Measurements from ENCODE around the gene HIF3A. TPM values are rescaled to one million over a fixed set of nuclear protein-coding genes. Genes with fewer than 3 reads are reported as not detected.
A peak's percentile ranks its signal among the peaks of the same experiment; 100 is the strongest.

Gene HIF3A
- total RNA-seq, 1 experiment from 2014 or later = 5.2 TPM

DNA sequence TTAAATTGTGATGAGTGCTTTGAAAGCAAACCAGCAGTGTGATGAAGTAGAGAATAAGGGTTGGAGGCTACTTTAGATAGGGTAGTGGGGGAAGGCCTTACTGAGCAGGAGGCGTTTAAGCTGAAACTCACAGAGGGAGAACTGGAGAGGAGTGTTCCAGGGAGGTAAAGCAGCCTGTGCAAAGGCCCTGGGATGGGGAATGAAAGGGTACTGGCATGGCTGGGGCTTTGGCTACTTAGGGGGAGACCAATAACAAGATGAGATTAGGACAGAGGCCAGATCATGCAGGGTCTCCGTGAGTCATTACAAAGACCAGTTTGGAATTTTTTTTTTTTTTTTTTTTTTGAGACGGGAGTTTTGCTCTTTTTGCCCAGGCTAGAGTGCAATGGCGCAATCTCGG lies 51.1 kb downstream of the HIF3A start:
- BruUV-seq (replicated peaks) = TSS peak; percentile 66
- peaks cover 28% of the 10 kb centered on the region for H3K4me1 Mint-ChIP-seq (ENCODE audit: low read depth, unreplicated experiment)
- DNase-seq = no peak
- Histone ChIP-seq H3K27me3 (replicated peaks; ENCODE audit: control insufficient read depth, insufficient read depth, low read length) (no peaks in the 10 kb centered on the region), H3K9me3 (no peaks in the 10 kb centered on the region), H3K4me3 (ENCODE audit: low read depth, low read length) (peak overlapping the region; percentile 70), H3K4me1 (peaks cover 4% of the 10 kb centered on the region; the same call in 1 of the 2 replicates), H3K36me3 (ENCODE audit: control insufficient read depth, insufficient read depth, low read length) (peaks cover 2% of the 10 kb centered on the region)
- H3K9me3 Mint-ChIP-seq (ENCODE audit: unreplicated experiment) = no peaks in the 10 kb centered on the region
- peak overlapping the region; percentile 78 for H3K27ac Mint-ChIP-seq (ENCODE audit: unreplicated experiment)
- TF ChIP-seq, protein P1, sequence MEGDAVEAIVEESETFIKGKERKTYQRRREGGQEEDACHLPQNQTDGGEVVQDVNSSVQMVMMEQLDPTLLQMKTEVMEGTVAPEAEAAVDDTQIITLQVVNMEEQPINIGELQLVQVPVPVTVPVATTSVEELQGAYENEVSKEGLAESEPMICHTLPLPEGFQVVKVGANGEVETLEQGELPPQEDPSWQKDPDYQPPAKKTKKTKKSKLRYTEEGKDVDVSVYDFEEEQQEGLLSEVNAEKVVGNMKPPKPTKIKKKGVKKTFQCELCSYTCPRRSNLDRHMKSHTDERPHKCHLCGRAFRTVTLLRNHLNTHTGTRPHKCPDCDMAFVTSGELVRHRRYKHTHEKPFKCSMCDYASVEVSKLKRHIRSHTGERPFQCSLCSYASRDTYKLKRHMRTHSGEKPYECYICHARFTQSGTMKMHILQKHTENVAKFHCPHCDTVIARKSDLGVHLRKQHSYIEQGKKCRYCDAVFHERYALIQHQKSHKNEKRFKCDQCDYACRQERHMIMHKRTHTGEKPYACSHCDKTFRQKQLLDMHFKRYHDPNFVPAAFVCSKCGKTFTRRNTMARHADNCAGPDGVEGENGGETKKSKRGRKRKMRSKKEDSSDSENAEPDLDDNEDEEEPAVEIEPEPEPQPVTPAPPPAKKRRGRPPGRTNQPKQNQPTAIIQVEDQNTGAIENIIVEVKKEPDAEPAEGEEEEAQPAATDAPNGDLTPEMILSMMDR (IDR thresholded peaks at IDR 0.05; ENCODE audit: insufficient read depth in 1 of 2, low read depth in 1 of 2, low read length in 1 of 2, severe bottlenecking in 1 of 2, unreplicated experiment in 1 of 2) = no peak
- H3K27me3 Mint-ChIP-seq (ENCODE audit: insufficient read depth, unreplicated experiment) = no peaks in the 10 kb centered on the region
- peak overlapping the region; percentile 92 for H3K4me3 Mint-ChIP-seq (ENCODE audit: unreplicated experiment)
- ChIA-PET CTCF (interaction anchor here (0.7 to 1.4 kb wide), 3 partner anchors 7 to 542 kb away, joined by 4 to 10 read pairs (median 10); no protein-coding TSS in a partner anchor), POLR2A (no interaction called here)
- peaks cover 17% of the 10 kb centered on the region for H3K36me3 Mint-ChIP-seq (ENCODE audit: insufficient read depth, unreplicated experiment)
- intact Hi-C loops (cut with micrococcal nuclease; ENCODE audit: unreplicated experiment) = loop anchor here (2.0 kb wide), 2 partner anchors 43 to 67 kb away; no protein-coding TSS in a partner anchor

DNA sequence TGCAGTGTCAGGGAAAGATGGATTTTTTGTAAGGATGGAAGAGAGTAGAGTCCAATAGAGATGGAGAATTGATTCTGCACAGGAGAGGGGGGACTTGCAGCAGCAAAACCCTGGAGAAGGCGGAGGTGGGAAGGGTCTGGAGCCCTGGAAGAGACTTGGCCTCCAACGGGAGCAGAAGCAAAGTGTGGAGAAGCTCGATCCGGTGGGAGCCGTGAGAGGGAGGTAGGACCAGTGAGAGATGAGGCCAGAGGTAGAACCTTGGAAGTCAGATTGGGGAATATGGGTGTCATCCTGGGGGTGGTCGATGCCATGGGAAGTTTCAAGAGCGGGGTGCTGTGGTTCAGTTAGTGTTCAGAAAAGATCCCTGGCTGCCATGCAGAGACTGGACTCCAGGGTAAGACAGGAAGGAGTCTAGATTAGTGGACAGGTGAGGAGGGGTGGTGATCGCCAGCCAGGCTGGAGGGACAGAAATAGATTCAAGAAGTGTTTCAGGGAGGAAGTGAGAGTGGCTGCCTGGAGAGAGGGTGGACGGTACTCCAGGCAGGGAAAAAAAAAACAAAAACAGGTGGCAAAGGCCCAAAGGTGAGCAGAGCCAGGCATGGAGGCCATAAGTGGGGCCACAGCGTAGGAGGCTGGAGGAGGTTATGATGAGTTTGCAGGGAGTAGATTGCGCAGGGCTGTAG lies 52.6 kb downstream of the HIF3A start:
- Mint-ChIP-seq H3K4me3 (ENCODE audit: unreplicated experiment) (no peak overlapping the region), H3K36me3 (ENCODE audit: insufficient read depth, unreplicated experiment) (peaks cover 24% of the 10 kb centered on the region), H3K4me1 (ENCODE audit: low read depth, unreplicated experiment) (peaks cover 28% of the 10 kb centered on the region), H3K9me3 (ENCODE audit: unreplicated experiment) (no peaks in the 10 kb centered on the region), H3K27ac (ENCODE audit: unreplicated experiment) (no peak overlapping the region), H3K27me3 (ENCODE audit: insufficient read depth, unreplicated experiment) (no peaks in the 10 kb centered on the region)
- Histone ChIP-seq H3K4me3 (ENCODE audit: low read depth, low read length) (no peak overlapping the region), H3K36me3 (ENCODE audit: control insufficient read depth, insufficient read depth, low read length) (peaks cover 8% of the 10 kb centered on the region), H3K4me1 (peaks cover 4% of the 10 kb centered on the region; the same call in 1 of the 2 replicates), H3K27me3 (replicated peaks; ENCODE audit: control insufficient read depth, insufficient read depth, low read length) (no peaks in the 10 kb centered on the region), H3K9me3 (no peaks in the 10 kb centered on the region)
- TF ChIP-seq, protein P1 (IDR thresholded peaks at IDR 0.05; ENCODE audit: insufficient read depth in 1 of 2, low read depth in 1 of 2, low read length in 1 of 2, severe bottlenecking in 1 of 2, unreplicated experiment in 1 of 2) = no peak
- POLR2A ChIA-PET = no interaction called here
- intact Hi-C loops (cut with micrococcal nuclease; ENCODE audit: unreplicated experiment) = no loop called here
- no TSS peak for BruUV-seq (replicated peaks)
- DNase-seq = no peak
- CTCF ChIA-PET = no interaction called here

DNA sequence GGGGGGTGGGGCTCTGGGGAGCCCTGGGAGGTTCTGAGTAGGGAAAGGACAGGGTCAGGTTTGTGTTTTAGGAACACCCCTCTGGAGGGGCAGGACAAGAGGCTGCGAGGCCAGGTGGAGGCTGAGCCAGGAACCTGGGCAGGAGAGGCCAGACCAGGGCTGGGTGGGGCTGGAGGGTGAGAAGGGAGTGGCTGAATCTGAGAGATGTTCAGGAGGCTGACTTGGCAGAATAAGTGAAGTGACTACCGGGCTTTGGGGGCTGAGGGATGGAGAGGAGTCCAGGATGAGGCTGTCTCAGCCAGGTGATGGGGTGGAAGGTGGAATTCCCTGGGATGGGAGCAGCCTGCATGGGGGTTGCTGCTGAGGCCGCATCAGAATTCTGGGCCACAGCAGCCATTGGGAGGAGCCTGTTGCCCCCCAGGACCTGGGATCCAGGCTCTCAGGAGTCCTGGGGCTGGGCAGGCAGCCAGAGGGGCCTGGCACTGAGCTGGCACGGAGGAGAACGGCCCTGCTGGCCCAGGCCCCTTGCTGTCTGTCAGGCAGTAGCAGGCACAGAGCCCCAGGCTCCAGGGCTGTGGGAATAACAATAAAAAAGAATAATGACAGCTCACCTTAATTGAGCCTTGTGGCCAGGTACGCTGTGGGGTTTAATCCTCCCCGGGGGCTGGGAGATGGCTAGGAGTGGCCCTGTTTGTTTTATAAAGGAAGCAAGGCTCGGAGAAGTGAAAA lies 53.4 kb downstream of the HIF3A start:
- H3K4me1 Mint-ChIP-seq (ENCODE audit: low read depth, unreplicated experiment) = peaks cover 28% of the 10 kb centered on the region
- H3K27me3 ChIP-seq (replicated peaks; ENCODE audit: control insufficient read depth, insufficient read depth, low read length) = no peaks in the 10 kb centered on the region
- no peak overlapping the region for H3K27ac Mint-ChIP-seq (ENCODE audit: unreplicated experiment)
- DNase-seq = no peak
- intact Hi-C loops (cut with micrococcal nuclease; ENCODE audit: unreplicated experiment) = no loop called here
- peaks cover 10% of the 10 kb centered on the region for H3K4me1 ChIP-seq
- H3K9me3 ChIP-seq = no peaks in the 10 kb centered on the region
- H3K36me3 ChIP-seq (ENCODE audit: control insufficient read depth, insufficient read depth, low read length) = peaks cover 11% of the 10 kb centered on the region
- TF ChIP-seq, protein P1 (IDR thresholded peaks at IDR 0.05; ENCODE audit: insufficient read depth in 1 of 2, low read depth in 1 of 2, low read length in 1 of 2, severe bottlenecking in 1 of 2, unreplicated experiment in 1 of 2) = no peak
- CTCF ChIA-PET = no interaction called here
- no peaks in the 10 kb centered on the region for H3K27me3 Mint-ChIP-seq (ENCODE audit: insufficient read depth, unreplicated experiment)
- H3K36me3 Mint-ChIP-seq (ENCODE audit: insufficient read depth, unreplicated experiment) = peaks cover 31% of the 10 kb centered on the region
- H3K9me3 Mint-ChIP-seq (ENCODE audit: unreplicated experiment) = no peaks in the 10 kb centered on the region
- BruUV-seq (replicated peaks) = no TSS peak
- no peak overlapping the region for H3K4me3 Mint-ChIP-seq (ENCODE audit: unreplicated experiment)
- POLR2A ChIA-PET = no interaction called here
- H3K4me3 ChIP-seq (ENCODE audit: low read depth, low read length) = no peak overlapping the region
